Osteocyte (in vitro differentiated cells): ENCODE results near the gene BOD1L1. TPM values are rescaled to one million over a fixed set of nuclear protein-coding genes. Genes with fewer than 3 reads are reported as not detected.

Source experiments
- DNase-seq: peaks from one replicate; pipeline ENCODE4 v3.0.0; 2021; ENCODE audit warnings: mixed read lengths; ENCODE audit not compliant: unreplicated experiment; ENCODE audit errors: extremely low spot score
- H3K27ac Mint-ChIP-seq: one replicate; pipeline ENCODE4 v1.8.0; 2021; ENCODE audit warnings: mild to moderate bottlenecking, mixed read lengths; ENCODE audit not compliant: unreplicated experiment
- H3K27me3 Mint-ChIP-seq: one replicate; pipeline ENCODE4 v1.8.0; 2021; ENCODE audit warnings: mixed read lengths; ENCODE audit not compliant: unreplicated experiment
- H3K36me3 Mint-ChIP-seq: one replicate; pipeline ENCODE4 v1.8.0; 2021; ENCODE audit warnings: mixed read lengths; ENCODE audit not compliant: unreplicated experiment
- H3K4me1 Mint-ChIP-seq: one replicate; pipeline ENCODE4 v1.8.0; 2021; ENCODE audit warnings: mixed read lengths; ENCODE audit not compliant: unreplicated experiment
- H3K4me3 Mint-ChIP-seq: one replicate; pipeline ENCODE4 v1.8.0; 2021; ENCODE audit warnings: mild to moderate bottlenecking, moderate library complexity, mixed read lengths; ENCODE audit not compliant: unreplicated experiment
- H3K9me3 Mint-ChIP-seq: one replicate; pipeline ENCODE4 v1.8.0; 2021; ENCODE audit warnings: mixed read lengths; ENCODE audit not compliant: unreplicated experiment
- CTCF ChIP-seq: fragments of 200-600 bp; sonication (generic); IDR thresholded peaks from 2 replicates; pipeline ENCODE4 v1.5.0; 2021; ENCODE audit warnings: antibody characterized with exemption, mild to moderate bottlenecking, moderate library complexity
- total RNA-seq: library from RNA; stranded (reverse); gene quantifications from 2 replicates; pipeline ENCODE4 v1.2.1, GENCODE V29; 2021

Gene BOD1L1
- total RNA-seq, 1 donor from 2014 or later = 41.6 TPM

- Mint-ChIP-seq H3K4me3 (peak overlapping the region; percentile 82), H3K27me3 (peaks cover 41% of the 10 kb centered on the region), H3K4me1 (peaks cover 23% of the 10 kb centered on the region), H3K36me3 (no peaks in the 10 kb centered on the region), H3K9me3 (no peaks in the 10 kb centered on the region), H3K27ac (no peak overlapping the region)
- no peak for TF ChIP-seq CTCF
- no peak for DNase-seq
Measured at GRCh38 chr4:13653766-13654161, 26.2 kb upstream of the BOD1L1 start.

GRCh38 chr4:13647031-13647430 lies 19.5 kb upstream of the BOD1L1 start:
- Mint-ChIP-seq H3K27ac (no peak overlapping the region), H3K4me1 (peaks cover 5% of the 10 kb centered on the region), H3K36me3 (no peaks in the 10 kb centered on the region), H3K27me3 (peaks cover 66% of the 10 kb centered on the region), H3K4me3 (no peak overlapping the region), H3K9me3 (no peaks in the 10 kb centered on the region)
- no peak for DNase-seq
- no peak for TF ChIP-seq CTCF

GRCh38 chr4:13645075-13645474 lies 17.6 kb upstream of the BOD1L1 start:
- H3K9me3 Mint-ChIP-seq = no peaks in the 10 kb centered on the region
- no peak overlapping the region for H3K27ac Mint-ChIP-seq
- H3K4me1 Mint-ChIP-seq = peaks cover 10% of the 10 kb centered on the region
- DNase-seq = no peak
- H3K36me3 Mint-ChIP-seq = no peaks in the 10 kb centered on the region
- no peak for TF ChIP-seq CTCF
- H3K4me3 Mint-ChIP-seq = no peak overlapping the region
- H3K27me3 Mint-ChIP-seq = peaks cover 55% of the 10 kb centered on the region

GRCh38 chr4:13642170-13642950 lies 14.8 kb upstream of the BOD1L1 start:
- no peaks in the 10 kb centered on the region for H3K9me3 Mint-ChIP-seq
- H3K4me3 Mint-ChIP-seq = no peak overlapping the region
- H3K36me3 Mint-ChIP-seq = no peaks in the 10 kb centered on the region
- H3K4me1 Mint-ChIP-seq = peaks cover 15% of the 10 kb centered on the region
- no peak for TF ChIP-seq CTCF
- no peak overlapping the region for H3K27ac Mint-ChIP-seq
- DNase-seq = no peak
- peaks cover 51% of the 10 kb centered on the region for H3K27me3 Mint-ChIP-seq

GRCh38 chr4:13641084-13641483 lies 13.6 kb upstream of the BOD1L1 start:
- no peaks in the 10 kb centered on the region for H3K9me3 Mint-ChIP-seq
- no peak overlapping the region for H3K4me3 Mint-ChIP-seq
- H3K27ac Mint-ChIP-seq = no peak overlapping the region
- TF ChIP-seq CTCF = no peak
- peaks cover 56% of the 10 kb centered on the region for H3K27me3 Mint-ChIP-seq
- DNase-seq = no peak
- H3K4me1 Mint-ChIP-seq = peaks cover 15% of the 10 kb centered on the region
- no peaks in the 10 kb centered on the region for H3K36me3 Mint-ChIP-seq
